ENCODE measurements around the gene HLA-DQB2.
"Not testable (repeated sequence)": the region's sequence is repeated elsewhere in the genome, so short reads cannot be mapped to it uniquely, and the experiment has no call there.

Gene HLA-DQB2

GRCh38 chr6:32763421-32763820 lies at the start of gene HLA-DQB2:
Gene HLA-DQB2 (minus strand): TSS chr6:32763532. CDS start chr6:32763470, 62 bp downstream.
- no peak for DNase-seq

GRCh38 chr6:32809171-32809570 lies 45.8 kb upstream of the HLA-DQB2 start:
- no peak for DNase-seq

GRCh38 chr6:32807020-32807580 lies 43.8 kb upstream of the HLA-DQB2 start:
- no peak for DNase-seq

- DNase-seq: not testable (repeated sequence)
These were observed 42.1 kb upstream of the HLA-DQB2 start for GRCh38 chr6:32805404-32805803.

- no peak for DNase-seq
These were observed 40.1 kb upstream of the HLA-DQB2 start for GRCh38 chr6:32803416-32803815.

- DNase-seq: no peak
These were observed 36.4 kb upstream of the HLA-DQB2 start for GRCh38 chr6:32799740-32800139.

- DNase-seq: no peak
These were observed 35.8 kb upstream of the HLA-DQB2 start for GRCh38 chr6:32799168-32799567.

- peak; percentile 61 for DNase-seq
These were observed 33.8 kb upstream of the HLA-DQB2 start for GRCh38 chr6:32796848-32797776.

- DNase-seq: no peak
These were observed 31.2 kb upstream of the HLA-DQB2 start for GRCh38 chr6:32794510-32794909.

- DNase-seq: no peak
These were observed 29.6 kb upstream of the HLA-DQB2 start for GRCh38 chr6:32792901-32793435.

GRCh38 chr6:32790306-32790705 lies 27.0 kb upstream of the HLA-DQB2 start:
- no peak for DNase-seq

GRCh38 chr6:32785781-32786533 lies 22.6 kb upstream of the HLA-DQB2 start:
- no peak for DNase-seq

GRCh38 chr6:32782923-32783322 lies 19.6 kb upstream of the HLA-DQB2 start:
- not testable (repeated sequence) for DNase-seq

GRCh38 chr6:32779036-32779435 lies 15.7 kb upstream of the HLA-DQB2 start:
- no peak for DNase-seq

- DNase-seq: no peak
These were observed 11.7 kb upstream of the HLA-DQB2 start for GRCh38 chr6:32775071-32775470.

GRCh38 chr6:32774426-32774825 lies 11.1 kb upstream of the HLA-DQB2 start:
- DNase-seq: no peak

GRCh38 chr6:32772656-32773055 lies 9.3 kb upstream of the HLA-DQB2 start:
- no peak for DNase-seq

- DNase-seq: no peak
These were observed 716 bp upstream of the HLA-DQB2 start for GRCh38 chr6:32764048-32764447.

- no peak for DNase-seq
These were observed 1.8 kb downstream of the HLA-DQB2 start for GRCh38 chr6:32761548-32761947.

GRCh38 chr6:32761072-32761471 lies 2.3 kb downstream of the HLA-DQB2 start:
- DNase-seq: no peak

GRCh38 chr6:32759669-32760068 lies 3.7 kb downstream of the HLA-DQB2 start:
- DNase-seq: no peak

- no peak for DNase-seq
These were observed 10.8 kb downstream of the HLA-DQB2 start for GRCh38 chr6:32752580-32752979.

GRCh38 chr6:32745649-32746048 lies 17.7 kb downstream of the HLA-DQB2 start:
- DNase-seq: not testable (repeated sequence)

Data from activated effector memory CD4-positive, alpha-beta T cell treated with Interleukin-2 at 50 U/mL for 16 hours (primary cell).